ENCODE results near the gene RTL9. TPM values are rescaled to one million over a fixed set of nuclear protein-coding genes. Genes with fewer than 3 reads are reported as not detected.

The RTL9 gene
- total RNA-seq (1 to 10 TPM in 1 of 9 donors, under 1 TPM in 7, not detected in 1; 0.04 to 1.3 (median 0.07) TPM), polyA plus RNA-seq (under 1 TPM; 0.08 to 0.66 (median 0.10) TPM)
- long read RNA-seq, donor 1, full-length matches to known transcripts = 1 of 1 reads
- long read RNA-seq, donor 1, partial matches to known transcripts = 0 of 1 reads
- long read RNA-seq, donor 1, other reads (novel, unspliced or antisense) = 0 of 1 reads
- long read RNA-seq, donor 2 = 0 reads
- long read RNA-seq, donor 3 = 0 reads
- long read RNA-seq, donor 4 = 0 reads
- long read RNA-seq, donor 5 = 0 reads
- long read RNA-seq, donor 6 = 0 reads
- long read RNA-seq, donor 7 = 0 reads
- long read RNA-seq, donor 8 = 0 reads
- long read RNA-seq, donor 9 = 0 reads
- long read RNA-seq, donor 10 = 0 reads

DNA sequence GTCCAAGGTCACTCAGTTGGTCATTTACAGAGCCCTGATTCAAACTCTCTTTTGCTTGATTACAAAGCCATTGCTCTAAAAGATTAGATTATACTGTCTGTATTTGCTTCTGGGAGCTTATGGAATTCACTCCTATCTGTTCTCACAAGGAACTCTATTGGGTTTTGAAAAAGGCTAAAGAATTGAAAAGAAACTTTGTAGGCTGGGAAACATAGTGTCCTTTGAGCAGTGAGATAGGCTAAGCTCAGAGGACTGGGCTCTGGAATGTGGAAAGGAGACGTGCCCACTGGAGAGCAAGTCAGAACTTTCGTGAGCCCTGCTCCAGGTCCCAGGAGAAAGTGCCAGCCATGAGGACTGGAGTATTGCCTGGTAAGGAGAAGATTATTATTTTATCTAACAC lies at the start of gene RTL9:
RTL9 (plus strand) TSS at position 301 of the 400 bp plus-strand sequence. CDS start 91,770 bp downstream, outside the sequence.
- no peaks in the 10 kb centered on the region for H3K36me3 ChIP-seq (replicated peaks in 1 of 2)
- TF ChIP-seq POLR2A (IDR thresholded peaks at IDR 0.05) = no peak
- TF ChIP-seq, protein P1, sequence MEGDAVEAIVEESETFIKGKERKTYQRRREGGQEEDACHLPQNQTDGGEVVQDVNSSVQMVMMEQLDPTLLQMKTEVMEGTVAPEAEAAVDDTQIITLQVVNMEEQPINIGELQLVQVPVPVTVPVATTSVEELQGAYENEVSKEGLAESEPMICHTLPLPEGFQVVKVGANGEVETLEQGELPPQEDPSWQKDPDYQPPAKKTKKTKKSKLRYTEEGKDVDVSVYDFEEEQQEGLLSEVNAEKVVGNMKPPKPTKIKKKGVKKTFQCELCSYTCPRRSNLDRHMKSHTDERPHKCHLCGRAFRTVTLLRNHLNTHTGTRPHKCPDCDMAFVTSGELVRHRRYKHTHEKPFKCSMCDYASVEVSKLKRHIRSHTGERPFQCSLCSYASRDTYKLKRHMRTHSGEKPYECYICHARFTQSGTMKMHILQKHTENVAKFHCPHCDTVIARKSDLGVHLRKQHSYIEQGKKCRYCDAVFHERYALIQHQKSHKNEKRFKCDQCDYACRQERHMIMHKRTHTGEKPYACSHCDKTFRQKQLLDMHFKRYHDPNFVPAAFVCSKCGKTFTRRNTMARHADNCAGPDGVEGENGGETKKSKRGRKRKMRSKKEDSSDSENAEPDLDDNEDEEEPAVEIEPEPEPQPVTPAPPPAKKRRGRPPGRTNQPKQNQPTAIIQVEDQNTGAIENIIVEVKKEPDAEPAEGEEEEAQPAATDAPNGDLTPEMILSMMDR (IDR thresholded peaks at IDR 0.05) = no peak
- no peaks in the 10 kb centered on the region for H3K4me1 ChIP-seq (replicated peaks in 1 of 2)
- no peaks in the 10 kb centered on the region for H3K27me3 ChIP-seq
- 64 to 97% (median 85%) methylated on average over 2 of the region's 2 CpGs for WGBS, 4 donors
- DNase-seq = no peak
- H3K9me3 ChIP-seq (replicated peaks in 1 of 3) = no peaks in the 10 kb centered on the region
- H3K27ac ChIP-seq = no peak within 1 kb of the TSS
- intact Hi-C loops (cut with DNase I) = no loop called here
- H3K4me3 ChIP-seq = no peak within 1 kb of the TSS

DNA sequence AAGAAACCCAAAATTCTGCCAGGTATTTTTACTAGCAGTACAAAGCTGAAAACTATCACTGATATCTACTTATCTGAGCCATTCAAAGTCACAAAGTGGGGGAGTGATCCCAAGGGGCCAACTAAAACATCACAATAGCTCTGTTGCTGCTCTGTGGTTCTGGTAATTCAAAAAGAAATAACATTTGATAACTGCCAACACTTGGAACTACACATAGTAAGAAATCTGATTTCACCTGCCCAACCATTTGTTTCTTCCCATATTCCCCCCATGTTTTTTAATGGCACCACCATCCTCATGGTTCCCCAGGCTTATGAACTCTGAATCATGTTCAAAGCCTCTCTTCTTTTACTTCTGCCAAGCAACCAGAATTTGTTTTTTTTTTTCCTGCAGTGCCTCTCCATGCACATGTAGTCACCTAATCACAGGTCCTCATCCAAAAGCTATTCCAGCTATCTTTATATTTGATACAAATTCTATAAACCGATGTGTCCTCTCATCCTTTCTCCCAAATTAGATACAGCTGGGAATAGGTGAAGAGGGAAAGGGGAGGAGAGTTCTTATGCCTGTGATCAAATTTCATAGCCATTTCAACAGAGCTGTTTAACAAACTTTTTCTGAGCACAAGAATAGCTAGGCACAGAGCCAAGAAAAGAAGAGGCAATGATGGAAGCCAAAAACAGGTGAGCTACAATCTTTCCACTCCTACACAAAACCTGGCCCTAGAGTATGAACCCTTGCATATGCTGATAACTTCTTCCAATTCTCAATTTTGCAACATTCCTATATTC lies 48.5 kb upstream of the RTL9 start:
- H3K9me3 ChIP-seq (replicated peaks in 1 of 3) = no peaks in the 10 kb centered on the region
- 62 to 86% (median 78%) methylated on average over 1 of the region's 1 CpG for WGBS, 4 donors
- H3K4me1 ChIP-seq (replicated peaks in 1 of 2) = no peaks in the 10 kb centered on the region
- DNase-seq = no peak
- no peaks in the 10 kb centered on the region for H3K27me3 ChIP-seq
- no peaks in the 10 kb centered on the region for H3K36me3 ChIP-seq (replicated peaks in 1 of 2)
- no peak overlapping the region for H3K4me3 ChIP-seq
- intact Hi-C loops (cut with DNase I) = no loop called here
- TF ChIP-seq POLR2A (IDR thresholded peaks at IDR 0.05) = no peak
- TF ChIP-seq, protein P1 (IDR thresholded peaks at IDR 0.05) = no peak
- H3K27ac ChIP-seq = no peak overlapping the region

DNA sequence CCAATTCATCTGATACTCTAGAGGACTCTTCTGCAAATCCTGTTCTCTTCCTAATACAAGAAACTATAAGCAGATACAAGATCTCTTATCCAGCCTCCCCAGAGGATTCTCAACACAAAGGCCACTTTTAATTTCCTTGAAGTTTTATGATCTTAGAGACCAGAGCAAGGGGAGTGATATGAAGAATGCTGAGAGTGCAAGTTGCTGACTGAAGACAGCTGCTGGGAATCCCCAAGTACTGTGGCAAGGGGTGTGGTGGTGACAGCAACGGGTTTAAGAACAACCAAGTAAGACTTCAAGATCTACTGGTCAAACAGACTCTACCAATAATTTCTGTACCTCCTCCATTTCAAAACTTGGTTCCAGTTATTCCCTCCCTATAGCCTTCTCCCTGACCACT lies 47.8 kb upstream of the RTL9 start:
- DNase-seq = no peak
- intact Hi-C loops (cut with DNase I) = no loop called here
- Histone ChIP-seq H3K4me3 (no peak overlapping the region), H3K27ac (no peak overlapping the region), H3K4me1 (replicated peaks in 1 of 2) (no peaks in the 10 kb centered on the region), H3K27me3 (no peaks in the 10 kb centered on the region), H3K36me3 (replicated peaks in 1 of 2) (no peaks in the 10 kb centered on the region), H3K9me3 (replicated peaks in 1 of 3) (no peaks in the 10 kb centered on the region)
- TF ChIP-seq, protein P1 (IDR thresholded peaks at IDR 0.05) = no peak
- TF ChIP-seq POLR2A (IDR thresholded peaks at IDR 0.05) = no peak
- WGBS, 4 donors = 57 to 73% (median 69%) methylated on average over 1 of the region's 1 CpG

DNA sequence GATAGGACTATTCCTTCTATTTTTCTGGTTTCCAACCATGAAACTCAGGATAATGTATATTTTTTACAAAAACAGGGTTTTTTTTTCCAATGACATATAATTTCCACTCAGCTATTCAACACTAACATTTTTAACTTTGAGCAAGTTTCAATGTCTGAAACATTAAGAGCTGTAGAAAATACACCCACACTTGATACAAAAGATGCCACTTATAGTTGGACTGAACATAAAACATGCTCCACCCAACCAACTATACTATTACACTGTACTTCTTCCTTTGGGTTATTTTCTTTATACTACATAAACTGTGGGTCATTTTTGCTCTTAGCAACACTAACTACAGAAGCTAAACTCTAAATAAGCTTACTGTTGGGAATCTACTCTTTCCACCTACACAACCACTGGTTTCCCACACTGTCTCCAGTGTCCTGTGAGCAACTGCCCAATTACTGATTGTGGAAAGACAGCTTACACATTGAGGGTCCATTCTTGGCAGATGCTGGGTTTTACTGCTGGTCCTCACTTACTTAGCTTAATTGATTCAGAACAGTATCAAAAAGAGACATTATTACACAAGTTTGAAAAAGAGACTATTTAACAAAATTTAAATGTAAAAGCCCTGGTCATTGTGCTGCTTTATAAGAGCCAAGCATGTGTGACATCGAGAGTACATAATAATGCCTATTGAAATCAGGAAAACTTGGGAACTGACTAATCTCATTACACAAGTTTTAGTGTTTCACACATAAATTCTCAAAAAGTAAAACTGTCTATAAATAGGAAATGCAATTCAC lies 47.0 kb upstream of the RTL9 start:
- 74 to 91% (median 88%) methylated on average over 1 of the region's 1 CpG for WGBS, 4 donors
- Histone ChIP-seq H3K27me3 (no peaks in the 10 kb centered on the region), H3K4me1 (replicated peaks in 1 of 2) (no peaks in the 10 kb centered on the region), H3K27ac (no peak overlapping the region), H3K36me3 (replicated peaks in 1 of 2) (no peaks in the 10 kb centered on the region), H3K9me3 (replicated peaks in 1 of 3) (no peaks in the 10 kb centered on the region), H3K4me3 (no peak overlapping the region)
- no peak for DNase-seq
- intact Hi-C loops (cut with DNase I) = no loop called here
- TF ChIP-seq POLR2A (IDR thresholded peaks at IDR 0.05) = no peak

Data from adrenal gland (tissue), 19 donors.